ENCODE results near the gene ZNF629.

ZNF629 gene

DNA sequence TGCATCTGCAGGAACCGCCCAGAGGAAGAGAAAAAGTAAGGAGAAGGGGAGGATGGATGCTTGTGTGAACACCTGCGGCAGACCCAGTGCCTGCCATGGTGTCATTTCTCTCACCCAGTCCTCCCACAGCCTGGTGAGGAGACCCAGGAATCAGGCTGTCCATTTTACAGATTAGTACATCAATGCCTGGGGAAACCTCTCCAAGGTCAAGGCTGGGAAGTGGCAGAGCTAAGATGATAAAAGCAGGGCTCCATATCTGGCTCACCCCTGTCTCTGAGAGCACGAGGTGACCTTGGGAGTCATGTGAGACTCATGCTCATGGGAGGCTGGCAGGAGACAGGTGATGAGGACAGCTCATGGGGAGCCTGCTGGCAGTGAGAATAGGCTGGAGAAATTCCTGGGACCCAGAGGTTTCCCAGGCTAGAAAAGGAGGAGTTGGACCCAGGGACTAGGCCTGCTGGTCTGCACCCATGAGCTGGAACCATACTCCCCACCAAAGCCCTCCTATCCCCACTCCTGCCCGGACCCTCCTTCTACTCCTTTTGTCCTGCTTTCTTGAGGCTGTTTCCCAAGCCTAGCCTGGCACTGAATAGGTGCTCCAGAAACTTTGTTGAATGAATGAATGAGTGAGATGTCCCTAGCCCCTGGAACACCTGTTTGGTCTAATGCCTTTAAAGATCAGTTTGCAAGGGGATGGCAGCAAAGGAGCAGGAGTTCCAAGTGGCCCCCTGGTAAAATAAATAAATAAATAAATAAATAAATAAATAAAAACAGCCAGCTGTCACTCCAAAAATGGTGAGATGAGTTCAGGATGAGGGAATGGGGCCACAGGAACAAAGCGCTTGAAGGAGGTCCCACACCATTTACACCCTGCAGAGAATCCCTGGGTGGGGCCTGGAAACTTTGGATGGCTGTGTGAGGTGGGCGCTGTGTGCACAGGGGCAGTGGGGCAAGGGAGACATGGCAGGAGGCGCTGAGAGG is 1.6 kb downstream of the ZNF629 start:
- no peak for DNase-seq

DNA sequence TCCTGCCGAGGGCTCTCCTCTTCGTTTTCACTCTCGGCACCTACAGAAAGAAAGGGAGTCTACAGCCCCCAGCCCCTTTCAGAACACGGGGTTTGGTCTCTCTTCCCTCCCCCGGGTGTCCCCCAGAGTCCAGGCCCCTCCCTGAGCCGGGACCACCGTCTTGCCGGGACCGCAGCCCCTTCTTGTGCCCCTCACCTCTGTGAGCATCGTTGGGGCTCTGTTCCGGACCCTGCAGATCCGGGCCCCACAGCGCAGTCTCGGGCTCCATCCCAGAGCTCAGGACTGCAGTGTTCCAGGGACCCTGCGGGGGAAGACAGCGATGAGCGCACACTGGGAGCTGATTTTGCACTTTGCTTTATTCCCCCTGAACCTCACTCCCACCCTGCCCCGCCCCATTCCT is 2.8 kb downstream of the ZNF629 start:
- no peak for DNase-seq

DNA sequence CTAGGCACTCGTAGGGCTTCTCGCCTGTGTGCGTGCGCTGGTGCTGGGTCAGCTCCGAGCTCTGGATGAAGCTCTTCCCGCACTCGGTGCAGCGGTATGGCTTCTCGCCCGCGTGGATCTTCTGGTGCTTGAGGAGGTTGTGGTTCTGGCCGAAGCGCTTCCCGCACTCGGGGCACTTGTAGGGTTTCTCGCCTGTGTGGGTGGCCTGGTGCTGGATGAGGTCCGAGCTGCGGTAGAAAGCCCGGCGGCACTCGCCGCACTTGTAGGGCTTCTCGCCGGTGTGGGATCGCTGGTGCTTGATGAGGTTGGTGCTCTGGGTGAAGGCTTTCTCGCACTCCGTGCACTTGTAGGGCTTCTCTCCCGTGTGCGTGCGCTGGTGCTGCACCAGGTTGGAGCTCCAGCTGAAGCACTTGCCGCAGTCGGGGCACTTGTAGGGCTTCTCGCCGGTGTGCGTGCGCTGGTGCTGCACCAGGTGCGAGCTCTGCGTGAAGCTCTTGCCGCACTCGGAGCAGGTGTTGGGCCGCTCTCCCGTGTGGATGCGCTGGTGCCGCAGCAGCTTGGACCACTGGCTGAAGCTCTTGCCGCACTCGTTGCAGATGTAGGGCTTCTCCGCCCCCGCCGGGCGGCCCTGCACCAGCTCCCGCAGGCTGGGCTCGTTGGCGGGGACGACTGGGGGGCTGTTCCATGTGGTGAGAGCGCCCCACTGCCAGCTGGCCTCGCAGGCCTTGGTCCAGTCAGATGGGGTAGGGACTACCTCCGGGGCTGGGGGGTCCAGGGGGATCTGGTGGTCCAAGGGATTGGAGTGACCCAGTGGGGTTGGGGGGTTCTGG is 3.5 kb downstream of the ZNF629 start:
- DNase-seq, result no peak

DNA sequence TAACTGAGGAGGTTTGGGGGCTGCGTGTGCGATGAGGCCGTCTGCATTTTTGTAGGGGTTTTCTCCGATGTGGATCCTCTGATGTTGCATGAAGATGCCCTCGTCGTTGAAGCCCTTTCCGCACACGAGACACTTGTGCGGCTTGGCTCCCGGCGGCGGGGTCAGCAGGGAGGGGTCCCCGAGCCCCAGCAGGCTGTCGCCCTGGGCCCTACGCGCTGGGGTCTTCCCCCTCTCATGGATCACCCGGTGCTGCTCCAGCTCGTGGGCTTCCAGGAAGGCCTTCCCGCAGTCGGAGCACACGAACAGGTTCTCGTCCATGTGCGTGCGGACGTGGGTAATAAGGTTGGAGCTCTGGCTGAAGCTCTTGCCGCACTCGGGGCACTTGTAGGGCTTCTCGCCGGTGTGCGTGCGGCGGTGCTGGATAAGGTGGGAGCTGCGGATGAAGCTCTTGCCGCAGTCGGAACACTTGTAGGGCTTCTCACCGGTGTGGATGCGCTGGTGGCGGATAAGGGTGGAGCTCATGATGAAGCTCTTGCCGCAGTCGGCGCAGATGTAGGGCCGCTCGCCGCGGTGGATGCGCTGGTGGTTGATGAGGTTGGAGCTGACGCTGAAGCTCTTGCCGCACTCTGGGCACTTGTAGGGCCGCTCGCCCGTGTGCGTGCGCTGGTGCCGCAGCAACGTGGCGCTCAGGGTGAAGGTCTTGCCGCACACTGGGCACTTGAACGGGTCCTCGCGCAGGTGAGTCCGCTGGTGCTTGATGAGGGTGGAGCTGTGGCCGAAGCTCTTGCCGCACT is 4.3 kb downstream of the ZNF629 start:
- DNase-seq, result no peak

DNA sequence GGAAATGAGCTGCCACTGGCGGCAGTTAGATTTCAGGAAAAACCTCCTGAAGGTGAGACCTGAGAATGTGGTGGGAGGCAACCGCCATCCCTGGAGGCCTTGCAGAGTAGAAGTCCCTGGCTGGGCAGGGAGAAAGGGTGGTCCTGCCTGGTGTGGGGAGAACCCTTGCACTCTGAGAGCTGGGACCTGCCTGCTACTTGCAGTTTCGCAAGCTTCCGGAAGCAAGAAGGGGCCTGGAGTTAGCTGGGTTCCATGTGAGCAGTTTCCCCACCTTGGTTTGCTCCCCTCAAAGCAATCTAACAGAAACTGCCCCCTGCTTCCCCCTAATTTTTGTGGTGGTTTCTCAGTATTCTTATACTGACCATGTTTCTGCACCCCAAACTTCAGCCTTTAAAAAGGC is 6.5 kb downstream of the ZNF629 start:
- no peak for DNase-seq

DNA sequence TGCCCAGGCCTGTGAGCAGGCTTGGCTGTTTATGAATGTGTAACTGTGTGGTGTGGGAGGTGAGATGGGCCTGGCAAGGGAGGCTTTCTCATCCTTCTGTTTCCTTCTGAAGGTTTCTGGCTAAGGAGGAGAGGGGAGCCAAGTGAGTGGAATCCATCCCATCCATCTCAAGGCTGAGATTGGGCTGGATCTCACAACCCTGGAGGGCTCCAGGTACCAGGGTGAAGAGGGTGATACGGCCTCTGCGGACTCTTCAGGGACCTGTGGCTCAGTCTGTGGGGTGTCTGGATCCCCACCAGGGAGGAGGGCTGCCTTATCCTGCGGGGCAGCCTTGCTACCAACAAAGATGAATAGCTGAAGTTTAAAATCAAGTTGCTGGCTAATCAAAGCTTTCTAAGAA is 7.0 kb downstream of the ZNF629 start:
- no peak for DNase-seq

DNA sequence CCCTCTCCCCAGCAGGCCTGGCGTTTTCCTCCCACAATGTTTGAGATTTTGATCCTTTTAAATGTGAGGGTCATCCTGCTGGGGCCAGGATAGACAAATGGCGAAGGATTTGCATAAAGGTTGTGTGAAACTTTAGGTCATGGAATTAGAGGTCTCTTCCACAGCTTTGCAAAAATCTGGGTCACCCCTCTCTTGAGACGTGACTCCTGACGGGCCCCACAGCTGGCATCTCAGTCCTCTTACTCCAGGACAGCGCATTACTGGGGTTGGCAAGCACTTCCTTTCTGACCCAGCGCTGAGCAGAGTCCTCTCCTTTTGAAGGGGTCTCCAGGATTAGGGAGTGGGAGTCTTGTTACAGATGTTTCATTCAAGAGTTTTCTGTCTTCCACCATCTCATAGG is 7.4 kb downstream of the ZNF629 start:
- no peak for DNase-seq

DNA sequence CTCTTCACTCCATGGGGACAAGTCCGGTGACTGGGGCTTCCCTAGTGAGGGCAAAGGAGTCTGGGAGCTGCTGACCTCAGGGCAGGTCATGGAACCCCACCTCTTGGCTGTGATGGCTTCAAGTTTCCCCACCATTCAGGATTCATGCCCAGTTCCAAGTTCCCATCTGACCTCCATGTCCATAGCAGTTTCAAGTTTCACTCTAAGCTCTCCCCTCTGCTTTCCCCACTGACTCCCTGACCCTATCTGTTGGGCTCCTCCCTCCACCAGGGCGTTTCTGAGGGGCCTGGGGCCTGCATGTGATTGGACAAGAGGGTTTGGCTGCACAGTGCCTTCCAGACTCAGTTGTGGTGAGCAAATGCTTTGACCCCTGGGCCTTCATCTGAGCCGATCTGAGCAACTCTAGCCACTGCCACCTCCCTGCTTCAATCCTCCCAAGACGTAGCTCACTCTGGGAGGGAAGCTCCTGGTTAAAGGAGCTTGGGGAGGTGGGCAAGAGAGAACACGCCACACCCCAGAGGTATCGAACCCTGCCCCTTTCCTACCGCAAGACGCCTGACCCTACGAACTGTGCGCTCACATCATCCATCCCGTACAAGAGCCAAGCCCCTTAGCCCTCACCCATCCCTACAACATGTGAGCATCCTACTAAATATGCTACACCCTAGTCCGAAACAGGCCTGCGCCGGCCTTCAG is 8.3 kb downstream of the ZNF629 start:
- DNase-seq, result no peak

DNA sequence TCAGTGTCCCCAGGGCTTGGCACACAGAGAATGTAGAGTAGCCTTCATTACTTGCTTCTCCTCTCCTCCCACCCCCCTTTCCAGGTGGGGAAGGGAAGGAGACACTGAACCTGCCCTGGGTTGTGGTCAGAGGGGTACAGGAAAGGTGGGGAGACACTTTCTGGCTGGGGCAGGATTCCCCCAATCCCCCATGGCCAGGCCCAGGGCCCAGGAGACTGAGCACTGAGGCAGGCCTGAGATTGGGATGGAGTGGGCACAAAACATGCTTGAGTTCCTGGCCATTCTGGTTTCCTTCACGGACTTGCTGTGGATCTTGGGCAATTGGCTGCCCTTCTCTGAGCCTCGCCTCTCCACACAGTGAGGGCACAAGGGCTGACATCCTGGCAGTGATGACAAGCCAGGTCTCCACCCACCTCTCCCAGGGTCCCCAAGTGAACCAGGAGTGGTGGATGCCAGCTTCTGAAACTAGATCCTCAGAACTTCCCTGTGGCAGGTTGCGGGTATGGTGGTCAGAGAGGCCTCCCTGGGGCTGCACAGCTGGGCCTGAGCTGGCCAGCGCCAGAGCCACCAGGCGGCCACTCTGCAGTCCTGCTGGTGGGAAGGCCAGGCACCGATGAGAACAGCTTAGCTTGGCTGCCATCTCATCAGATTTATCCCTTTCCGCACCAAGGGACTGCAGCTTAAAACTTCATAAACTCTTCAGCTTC is 9.3 kb downstream of the ZNF629 start:
- no peak for DNase-seq

DNA sequence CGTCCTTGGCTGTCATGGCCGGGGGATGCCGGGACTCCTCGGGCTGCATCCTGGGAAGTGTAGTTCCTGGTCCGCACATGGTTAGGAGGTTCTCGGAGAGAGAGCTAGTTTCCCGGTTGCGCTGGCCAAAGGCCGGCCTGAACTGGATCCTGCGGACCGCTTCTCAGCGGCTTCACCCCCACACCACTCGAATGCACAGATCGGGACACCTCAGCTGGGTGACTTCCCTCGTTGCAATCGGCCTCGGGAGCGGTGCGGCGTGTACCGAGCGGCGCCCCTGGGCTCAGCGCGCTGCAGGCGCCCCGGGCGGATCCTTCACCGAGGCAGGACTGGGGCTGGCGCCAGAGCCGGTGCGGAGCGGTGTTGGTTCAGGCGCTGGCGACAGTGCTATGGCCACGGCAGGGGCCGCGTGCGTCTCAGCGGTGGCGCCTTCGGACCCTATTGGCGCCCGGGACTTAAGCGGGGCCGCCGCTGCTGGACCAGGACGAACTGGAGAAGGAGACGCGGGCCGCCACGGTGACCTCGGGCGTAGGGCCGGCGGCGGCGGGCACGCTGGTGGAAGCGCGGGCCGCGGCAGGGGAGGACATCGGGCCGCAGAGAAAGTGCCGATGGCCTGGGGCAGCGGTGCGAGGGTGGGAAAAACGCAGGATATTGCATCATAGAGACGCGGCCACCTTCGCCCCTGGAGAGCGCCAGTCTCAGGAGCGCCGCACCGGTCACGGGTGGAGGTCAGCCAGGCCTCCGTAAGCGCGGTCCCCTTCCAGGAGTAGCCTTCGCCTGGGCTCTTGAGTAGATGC is 11.4 kb downstream of the ZNF629 start:
- peak; percentile 82 for DNase-seq

DNA sequence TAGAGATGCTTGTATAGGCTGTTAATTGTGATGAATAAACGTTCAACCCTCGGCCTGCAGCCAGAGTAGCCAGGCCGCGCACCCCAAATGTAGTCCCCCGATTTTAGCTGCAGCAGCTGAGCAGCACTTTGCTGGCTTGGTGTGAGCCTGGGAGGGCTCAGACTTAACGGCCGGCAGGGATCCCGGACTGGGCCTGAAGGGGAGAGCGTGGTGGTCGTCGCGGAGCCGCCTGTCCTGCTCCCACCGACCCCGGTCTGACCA is 11.9 kb downstream of the ZNF629 start:
- no peak for DNase-seq

DNA sequence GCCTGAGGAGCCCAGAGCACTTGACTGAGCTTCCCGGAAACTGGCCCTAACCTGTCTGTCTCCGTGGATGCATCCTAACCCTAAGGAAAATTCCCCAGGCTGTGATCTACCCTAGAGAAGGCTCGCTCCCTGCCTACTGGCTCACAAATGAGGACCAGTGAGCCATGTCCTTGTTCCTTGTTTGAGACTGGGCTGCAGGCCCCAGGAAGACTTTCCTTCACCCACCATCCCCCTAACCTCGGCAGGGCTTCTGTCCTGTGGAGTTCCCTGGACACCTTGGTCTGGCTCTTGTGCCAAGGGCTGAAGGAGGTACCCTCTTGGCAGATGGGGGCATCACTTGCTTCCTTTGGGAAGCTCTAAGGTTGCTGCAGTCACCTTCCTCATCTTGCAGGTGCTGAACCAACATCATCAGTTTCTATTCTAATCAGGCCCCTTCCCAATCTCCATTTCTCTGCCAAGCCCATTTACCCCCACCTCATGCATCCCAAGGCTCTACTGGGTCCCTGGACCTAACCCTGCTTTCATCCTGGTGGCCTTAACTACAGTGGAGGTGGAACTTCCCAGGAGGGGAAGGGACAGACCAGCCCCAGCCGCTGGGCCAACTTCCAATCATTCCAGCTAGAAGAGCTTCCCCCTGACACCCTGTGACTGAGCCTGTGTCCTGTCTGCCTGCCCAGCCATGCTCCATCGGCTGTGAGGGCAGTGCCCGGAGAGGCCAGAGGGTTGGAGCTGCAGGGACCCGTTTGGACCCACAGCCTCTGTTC is 12.5 kb downstream of the ZNF629 start:
- DNase-seq, result no peak

DNA sequence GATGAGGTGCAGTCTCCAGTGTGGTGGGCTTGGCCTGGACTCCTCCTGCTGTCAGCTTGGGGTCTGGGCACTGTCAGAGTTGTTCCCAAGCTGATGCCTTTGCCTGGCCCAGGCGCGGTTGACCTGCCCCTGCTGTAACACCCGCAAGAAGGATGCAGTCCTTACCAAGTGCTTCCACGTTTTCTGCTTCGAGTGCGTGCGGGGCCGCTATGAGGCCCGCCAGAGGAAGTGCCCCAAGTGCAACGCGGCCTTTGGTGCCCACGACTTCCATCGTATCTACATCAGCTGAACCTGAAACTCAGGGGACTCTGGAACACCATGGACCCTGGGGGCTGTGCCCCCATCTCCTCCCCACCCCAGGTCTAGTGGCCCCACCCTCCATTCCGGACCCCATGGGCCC is 13.2 kb downstream of the ZNF629 start:
- DNase-seq, result no peak

DNA sequence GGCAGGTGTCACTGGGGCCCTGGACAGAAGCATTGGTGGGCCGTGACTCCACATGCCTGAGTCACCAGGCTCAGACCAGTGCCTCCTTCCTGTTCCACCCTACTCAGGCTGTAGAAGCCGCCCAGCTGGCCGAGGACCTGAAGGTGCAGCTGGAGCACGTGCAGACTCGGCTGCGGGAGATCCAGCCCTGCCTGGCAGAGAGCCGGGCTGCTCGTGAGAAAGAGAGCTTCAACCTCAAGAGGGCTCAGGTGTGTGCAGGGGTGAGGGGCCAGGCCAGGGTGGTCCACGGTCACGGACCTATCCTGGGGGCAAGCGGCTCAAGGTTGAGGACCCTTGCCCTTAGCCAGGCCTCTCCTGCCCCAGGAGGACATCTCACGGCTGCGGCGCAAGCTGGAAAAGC is 15.3 kb downstream of the ZNF629 start:
- DNase-seq, result no peak

DNA sequence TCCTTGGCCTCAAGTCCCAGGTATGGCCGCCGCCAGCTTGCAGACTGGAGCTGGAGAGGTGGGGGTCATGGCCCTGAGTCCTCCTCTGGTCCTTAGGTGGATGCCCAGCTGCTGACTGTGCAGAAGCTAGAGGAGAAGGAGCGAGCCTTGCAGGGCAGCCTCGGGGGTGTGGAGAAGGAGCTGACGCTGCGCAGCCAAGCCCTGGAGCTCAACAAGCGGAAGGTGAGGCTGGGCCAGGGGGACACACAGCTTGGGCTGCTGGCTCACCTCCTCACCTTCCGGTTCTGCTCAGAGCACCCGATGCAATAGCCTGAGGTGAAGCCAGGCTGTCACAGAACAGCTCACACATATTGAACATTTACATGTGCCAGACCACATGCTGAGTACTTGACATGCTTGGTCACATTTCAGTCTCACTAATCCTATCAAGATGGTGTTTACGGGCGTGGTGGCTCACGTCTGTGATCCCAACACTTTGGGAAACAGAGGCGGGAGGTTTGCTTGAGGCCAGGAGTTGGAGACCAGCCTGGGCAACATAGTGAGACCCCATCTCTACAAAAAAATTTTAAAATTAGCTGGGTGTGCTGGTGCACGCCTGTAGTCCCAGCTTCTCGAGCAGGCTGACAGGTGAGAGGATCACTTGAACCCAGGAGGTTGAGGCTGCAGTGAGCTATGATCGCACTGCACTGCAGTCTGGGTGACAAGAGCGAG is 17.5 kb downstream of the ZNF629 start:
- no peak for DNase-seq

DNA sequence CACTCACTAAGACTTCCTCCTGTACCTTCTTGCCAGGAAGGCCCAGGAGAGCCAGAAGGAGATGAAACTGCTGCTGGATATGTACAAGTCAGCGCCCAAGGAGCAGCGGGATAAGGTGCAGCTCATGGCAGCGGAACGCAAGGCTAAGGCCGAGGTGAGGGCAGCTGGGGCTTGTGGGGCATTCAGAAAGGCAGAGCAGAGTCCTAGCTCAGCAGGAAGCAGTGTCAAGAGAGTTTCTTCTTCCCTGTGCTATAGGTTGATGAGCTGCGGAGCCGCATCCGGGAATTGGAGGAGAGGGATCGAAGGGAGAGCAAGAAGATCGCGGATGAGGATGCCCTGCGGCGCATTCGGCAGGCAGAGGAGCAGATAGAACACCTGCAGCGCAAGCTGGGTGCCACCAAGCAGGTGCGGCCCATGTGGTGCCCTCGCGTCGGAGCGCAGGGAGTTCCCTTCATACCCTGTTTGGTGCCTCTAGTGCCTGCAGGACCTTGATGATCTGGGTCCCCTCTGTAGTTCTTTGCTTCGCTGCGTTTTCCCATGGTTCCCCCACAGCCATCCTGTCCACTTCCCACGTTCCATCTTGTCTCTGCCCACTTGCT is 18.3 kb downstream of the ZNF629 start:
- DNase-seq, result no peak

DNA sequence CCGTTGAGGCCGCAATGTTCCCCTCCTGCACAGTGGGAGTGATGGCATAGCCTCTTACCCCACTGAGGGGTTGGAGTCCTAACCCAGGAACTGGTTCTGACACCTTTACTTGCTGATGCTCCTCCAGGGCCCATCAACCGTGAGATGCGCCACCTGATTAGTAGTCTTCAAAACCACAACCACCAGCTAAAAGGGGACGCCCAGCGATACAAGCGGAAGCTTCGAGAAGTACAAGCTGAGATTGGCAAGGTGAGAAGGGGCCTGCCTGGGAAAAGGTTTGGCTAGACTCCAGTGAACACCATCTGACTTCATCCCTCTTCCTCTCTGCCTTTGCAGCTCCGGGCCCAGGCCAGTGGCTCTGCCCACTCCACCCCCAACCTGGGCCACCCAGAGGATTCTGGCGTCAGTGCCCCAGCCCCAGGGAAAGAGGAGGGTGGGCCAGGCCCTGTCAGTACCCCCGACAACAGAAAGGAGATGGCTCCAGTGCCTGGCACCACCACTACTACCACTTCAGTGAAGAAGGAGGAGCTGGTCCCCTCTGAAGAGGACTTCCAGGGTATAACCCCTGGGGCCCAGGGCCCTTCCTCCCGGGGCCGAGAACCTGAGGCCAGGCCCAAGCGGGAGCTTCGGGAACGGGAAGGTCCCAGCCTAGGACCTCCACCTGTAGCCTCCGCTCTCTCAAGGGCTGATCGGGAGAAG is 19.1 kb downstream of the ZNF629 start:
- no peak for DNase-seq

DNA sequence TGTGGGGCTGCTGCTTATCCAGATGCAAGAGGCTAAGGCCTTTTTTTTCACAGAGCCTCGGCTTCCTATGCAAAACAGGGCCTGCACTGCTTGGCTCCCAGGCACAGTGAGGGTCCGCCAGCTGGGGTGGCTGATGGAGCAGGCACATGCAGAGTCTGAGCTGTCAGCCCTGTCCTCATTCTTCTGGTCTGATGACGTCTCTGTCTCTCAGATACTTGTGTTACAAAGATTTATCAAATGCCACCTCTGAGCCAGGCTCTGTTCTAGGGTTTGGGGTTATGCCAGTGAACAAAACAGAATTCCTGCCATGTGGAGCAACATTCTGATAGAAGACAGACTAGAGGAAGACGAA is 20.1 kb downstream of the ZNF629 start:
- DNase-seq, result no peak

Measured in fibroblast of upper back skin (primary cell).